GM19468 (cell line): ENCODE data around the gene TFAP2C.
"Not testable (repeated sequence)": the region's sequence is repeated elsewhere in the genome, so short reads cannot be mapped to it uniquely, and the experiment has no call there.

Source experiments
- ATAC-seq: cut with Tn5 transposase; IDR thresholded peaks from one replicate; pipeline ENCODE4 v1.9.1; 2021; ENCODE audit warnings: mild to moderate bottlenecking, moderate library complexity, moderate number of reproducible peaks; ENCODE audit not compliant: unreplicated experiment; ENCODE audit errors: extremely low read depth

TFAP2C gene

GRCh38 chr20:56637576-56637975 is 8.5 kb downstream of the TFAP2C start:
- ATAC-seq = no peak

GRCh38 chr20:56646599-56646998 is 17.5 kb downstream of the TFAP2C start:
- ATAC-seq = no peak

- ATAC-seq = no peak
These were observed 24.1 kb downstream of the TFAP2C start for GRCh38 chr20:56653211-56653610.

- ATAC-seq = no peak
These were observed 27.5 kb downstream of the TFAP2C start for GRCh38 chr20:56656632-56657031.

GRCh38 chr20:56657879-56658278 is 28.8 kb downstream of the TFAP2C start:
- no peak for ATAC-seq

- not testable (repeated sequence) for ATAC-seq
These were observed 29.3 kb downstream of the TFAP2C start for GRCh38 chr20:56658341-56658947.

- ATAC-seq = no peak
These were observed 34.6 kb downstream of the TFAP2C start for GRCh38 chr20:56663660-56664059.

- ATAC-seq = no peak
These were observed 35.7 kb downstream of the TFAP2C start for GRCh38 chr20:56664796-56665195.

- no peak for ATAC-seq
These were observed 36.7 kb downstream of the TFAP2C start for GRCh38 chr20:56665806-56666205.

- ATAC-seq = no peak
These were observed 44.3 kb downstream of the TFAP2C start for GRCh38 chr20:56673450-56673849.

GRCh38 chr20:56676001-56676400 is 46.9 kb downstream of the TFAP2C start:
- ATAC-seq = no peak

GRCh38 chr20:56676679-56677078 is 47.6 kb downstream of the TFAP2C start:
- no peak for ATAC-seq

- no peak for ATAC-seq
These were observed 54.2 kb downstream of the TFAP2C start for GRCh38 chr20:56683077-56683865.

GRCh38 chr20:56685879-56686278 is 56.8 kb downstream of the TFAP2C start:
- ATAC-seq = no peak

- no peak for ATAC-seq
These were observed 58.0 kb downstream of the TFAP2C start for GRCh38 chr20:56687061-56687460.

- ATAC-seq = no peak
These were observed 59.0 kb downstream of the TFAP2C start for GRCh38 chr20:56688106-56688505.
